Trophoblast cell (in vitro differentiated cells and primary cell): Measurements from ENCODE around the gene RNF208.

Experiments used
- DNase-seq, 2 donors: peaks; one replicate each; pipeline ENCODE4 v3.0.0-alpha.2; 2016
- H2AFZ ChIP-seq: 2 replicates; pipeline ENCODE4 v1.6.1; 2013; ENCODE audit warnings: low read length, moderate library complexity, mild to moderate bottlenecking; ENCODE audit not compliant: insufficient read depth, poor library complexity
- H2AK5ac ChIP-seq: 2 replicates; pipeline ENCODE4 v1.6.1; 2013; ENCODE audit warnings: mild to moderate bottlenecking, low read length
- H2BK120ac ChIP-seq: 2 replicates; pipeline ENCODE4 v1.6.1; 2013; ENCODE audit warnings: low read length, mild to moderate bottlenecking, moderate library complexity; ENCODE audit not compliant: insufficient read depth, poor library complexity
- H2BK12ac ChIP-seq: 2 replicates; pipeline ENCODE4 v1.6.1; 2013; ENCODE audit warnings: mild to moderate bottlenecking, low read length, moderate library complexity
- H2BK5ac ChIP-seq: 2 replicates; pipeline ENCODE4 v1.6.1; 2013; ENCODE audit warnings: low read length, low read depth, moderate library complexity, mild to moderate bottlenecking; ENCODE audit not compliant: poor library complexity
- H3K14ac ChIP-seq: 2 replicates; pipeline ENCODE4 v1.6.1; 2013; ENCODE audit warnings: mild to moderate bottlenecking, low read length
- H3K18ac ChIP-seq: 2 replicates; pipeline ENCODE4 v1.6.1; 2013; ENCODE audit warnings: mild to moderate bottlenecking, low read length
- H3K23ac ChIP-seq: 2 replicates; pipeline ENCODE4 v1.6.1; 2013; ENCODE audit warnings: low read length
- H3K27ac ChIP-seq: 2 replicates; pipeline ENCODE4 v1.5.1; 2013; ENCODE audit warnings: low read depth, mild to moderate bottlenecking, inconsistent platforms, low read length, moderate library complexity
- H3K27me3 ChIP-seq: 2 replicates; pipeline ENCODE4 v1.6.1; 2013; ENCODE audit warnings: inconsistent platforms, mild to moderate bottlenecking, low read length, moderate library complexity; ENCODE audit not compliant: insufficient read depth
- H3K36me3 ChIP-seq, 2 experiments: 1 replicate in 1 of 2; 2 replicates in 1 of 2; pipeline ENCODE4 v1.6.1; 2013; ENCODE audit warnings: low read length in 2 of 2, mild to moderate bottlenecking in 2 of 2, moderate library complexity in 1 of 2; ENCODE audit not compliant: insufficient read depth in 2 of 2, control insufficient read depth in 1 of 2
- H3K4ac ChIP-seq: 2 replicates; pipeline ENCODE4 v1.6.1; 2013; ENCODE audit warnings: low read depth, mild to moderate bottlenecking, low read length, moderate library complexity
- H3K4me1 ChIP-seq, 2 experiments: 1 replicate in 1 of 2; 2 replicates in 1 of 2; pipeline ENCODE4 v1.6.1; 2013; ENCODE audit warnings: low read length in 2 of 2, mild to moderate bottlenecking in 2 of 2, moderate library complexity in 1 of 2; ENCODE audit not compliant: insufficient read depth in 2 of 2, control insufficient read depth in 1 of 2
- H3K4me2 ChIP-seq: 2 replicates; pipeline ENCODE4 v1.6.1; 2013; ENCODE audit warnings: inconsistent platforms, mild to moderate bottlenecking, low read length, moderate library complexity
- H3K4me3 ChIP-seq: 2 replicates; pipeline ENCODE4 v1.5.1; 2013; ENCODE audit warnings: mild to moderate bottlenecking, low read depth, low read length, inconsistent platforms
- H3K79me1 ChIP-seq: one replicate; pipeline ENCODE4 v1.6.1; 2013; ENCODE audit warnings: low read length
- H3K79me2 ChIP-seq: 2 replicates; pipeline ENCODE4 v1.6.1; 2013; ENCODE audit warnings: low read length, mild to moderate bottlenecking; ENCODE audit not compliant: control insufficient read depth, insufficient read depth, poor library complexity
- H3K9ac ChIP-seq: 2 replicates; pipeline ENCODE4 v1.6.1; 2013; ENCODE audit warnings: mild to moderate bottlenecking, low read length
- H3K9me3 ChIP-seq: 2 replicates; pipeline ENCODE4 v1.6.1; 2013; ENCODE audit warnings: low read depth, mild to moderate bottlenecking, control low read depth, inconsistent platforms, low read length; ENCODE audit not compliant: insufficient read depth
- H4K12ac ChIP-seq: 2 replicates; pipeline ENCODE4 v1.6.1; 2013; ENCODE audit warnings: low read depth, mild to moderate bottlenecking, low read length, moderate library complexity
- H4K8ac ChIP-seq: 2 replicates; pipeline ENCODE4 v1.6.1; 2013; ENCODE audit warnings: low read depth, mild to moderate bottlenecking, low read length, moderate library complexity
- H4K91ac ChIP-seq: one replicate; pipeline ENCODE4 v1.6.1; 2013; ENCODE audit warnings: low read depth, mild to moderate bottlenecking, low read length, moderate library complexity
- WGBS: extraction: QIAGEN DNeasy Blood & Tissue Kit; methylation state at CpG from one replicate; pipeline ENCODE4 v1.1.7; 2013; ENCODE audit warnings: missing lambda C conversion rate; ENCODE audit not compliant: insufficient read length, insufficient coverage; ENCODE audit errors: extremely low coverage; 5-methylcytosine and 5-hydroxymethylcytosine counted together

The RNF208 gene

GRCh38 chr9:137188490-137189296, 33.3 kb downstream of the RNF208 start, which contains the start of the genes ANAPC2 and SSNA1:
Gene ANAPC2, minus strand, starts transcription at chr9:137188560. Its CDS starts 28 bp downstream, at chr9:137188532.
Gene SSNA1, plus strand, starts transcription at chr9:137188676. Its CDS starts 51 bp downstream, at chr9:137188727.
- H3K36me3 ChIP-seq, result peaks cover 59 to 63% of the 10 kb centered on the region in 2 experiments

GRCh38 chr9:137188086-137188489, 34.0 kb downstream of the RNF208 start:
- Histone ChIP-seq H3K14ac (peak overlapping the region; percentile 75), H3K27ac (peak overlapping the region; percentile 25), H4K8ac (peak overlapping the region; percentile 97), H3K79me1 (peaks cover 5% of the 10 kb centered on the region), H3K79me2 (peaks cover 8% of the 10 kb centered on the region), H3K9ac (peak overlapping the region; percentile 94), H3K4ac (peak overlapping the region; percentile 77), H3K4me1 (peaks cover 17 to 18% of the 10 kb centered on the region in 2 experiments), H4K91ac (peak overlapping the region; percentile 72), H3K18ac (peak overlapping the region; percentile 78), H2BK12ac (no peak overlapping the region), H2AFZ (peak overlapping the region; percentile 77), H4K12ac (peak overlapping the region; percentile 71), H3K36me3 (peaks cover 65 to 69% of the 10 kb centered on the region in 2 experiments), H3K9me3 (peaks cover 2% of the 10 kb centered on the region), H2BK120ac (peak overlapping the region; percentile 29), H3K27me3 (no peaks in the 10 kb centered on the region), H3K4me2 (peak overlapping the region; percentile 90), H3K23ac (no peak overlapping the region), H2BK5ac (no peak overlapping the region), H2AK5ac (peak overlapping the region; percentile 75), H3K4me3 (peak overlapping the region; percentile 93)
- no peak for DNase-seq
- WGBS, result no CpG with 5 or more reads among the region's 31 CpGs

More at GRCh38 chr9:137188490-137189296, 33.3 kb downstream of the RNF208 start, which contains the start of the genes ANAPC2 and SSNA1:
- peak within 1 kb of the TSS; percentile 78 for H3K18ac ChIP-seq
- peak within 1 kb of the TSS; percentile 90 for H3K4me2 ChIP-seq
- H4K91ac ChIP-seq, result peak within 1 kb of the TSS; percentile 89
- H3K9me3 ChIP-seq, result peaks cover 2% of the 10 kb centered on the region
- peaks cover 5% of the 10 kb centered on the region for H3K79me1 ChIP-seq
- peaks cover 17 to 18% of the 10 kb centered on the region in 2 experiments for H3K4me1 ChIP-seq
- peak within 1 kb of the TSS; percentile 77 for H3K4ac ChIP-seq
- peak; percentile 88 to 99 for DNase-seq
- H3K27me3 ChIP-seq, result no peaks in the 10 kb centered on the region
- no CpG with 5 or more reads among the region's 98 CpGs for WGBS
- peak within 1 kb of the TSS; percentile 93 for H3K4me3 ChIP-seq
- peak within 1 kb of the TSS; percentile 33 for H2BK120ac ChIP-seq
- H3K14ac ChIP-seq, result peak within 1 kb of the TSS; percentile 75
- peak within 1 kb of the TSS; percentile 97 for H4K8ac ChIP-seq
- H2AFZ ChIP-seq, result peak within 1 kb of the TSS; percentile 77
- peak within 1 kb of the TSS; percentile 94 for H3K9ac ChIP-seq
- no peak within 1 kb of the TSS for H3K23ac ChIP-seq
- peak within 1 kb of the TSS; percentile 75 for H2AK5ac ChIP-seq
- H3K27ac ChIP-seq, result peak within 1 kb of the TSS; percentile 90
- H3K79me2 ChIP-seq, result peaks cover 8% of the 10 kb centered on the region
- no peak within 1 kb of the TSS for H2BK12ac ChIP-seq
- H2BK5ac ChIP-seq, result peak within 1 kb of the TSS; percentile 73
- H4K12ac ChIP-seq, result peak within 1 kb of the TSS; percentile 76

GRCh38 chr9:137187386-137187785, 34.7 kb downstream of the RNF208 start:
- WGBS, result no CpG with 5 or more reads among the region's 15 CpGs

GRCh38 chr9:137186385-137186784, 35.7 kb downstream of the RNF208 start:
- H3K79me1 ChIP-seq, result peaks cover 5% of the 10 kb centered on the region
- no peaks in the 10 kb centered on the region for H3K27me3 ChIP-seq
- H3K14ac ChIP-seq, result no peak overlapping the region
- H3K36me3 ChIP-seq, result peaks cover 69 to 72% of the 10 kb centered on the region in 2 experiments
- H3K23ac ChIP-seq, result no peak overlapping the region
- no peak overlapping the region for H2AFZ ChIP-seq
- H4K91ac ChIP-seq, result no peak overlapping the region
- peaks cover 17 to 18% of the 10 kb centered on the region in 2 experiments for H3K4me1 ChIP-seq
- no peak overlapping the region for H2AK5ac ChIP-seq
- no peak overlapping the region for H3K4ac ChIP-seq
- WGBS, result no CpG with 5 or more reads among the region's 6 CpGs
- H3K27ac ChIP-seq, result no peak overlapping the region
- no peak overlapping the region for H3K4me3 ChIP-seq
- no peak overlapping the region for H3K18ac ChIP-seq
- H4K12ac ChIP-seq, result no peak overlapping the region
- H3K9ac ChIP-seq, result no peak overlapping the region
- H4K8ac ChIP-seq, result no peak overlapping the region
- no peak overlapping the region for H2BK120ac ChIP-seq
- peaks cover 2% of the 10 kb centered on the region for H3K9me3 ChIP-seq
- H2BK5ac ChIP-seq, result no peak overlapping the region
- no peak for DNase-seq
- peaks cover 8% of the 10 kb centered on the region for H3K79me2 ChIP-seq
- H2BK12ac ChIP-seq, result no peak overlapping the region
- H3K4me2 ChIP-seq, result no peak overlapping the region

More at GRCh38 chr9:137187386-137187785, 34.7 kb downstream of the RNF208 start:
- DNase-seq, result no peak
- Histone ChIP-seq H2BK5ac (no peak overlapping the region), H3K4me3 (peak overlapping the region; percentile 93), H3K4me1 (peaks cover 17 to 18% of the 10 kb centered on the region in 2 experiments), H3K9me3 (peaks cover 2% of the 10 kb centered on the region), H2BK120ac (no peak overlapping the region), H2BK12ac (no peak overlapping the region), H3K79me2 (peaks cover 8% of the 10 kb centered on the region), H3K27ac (no peak overlapping the region), H3K4me2 (peak overlapping the region; percentile 90), H3K14ac (no peak overlapping the region), H3K18ac (peak overlapping the region; percentile 78), H4K12ac (peak overlapping the region; percentile 71), H3K36me3 (peaks cover 71 to 72% of the 10 kb centered on the region in 2 experiments), H4K91ac (no peak overlapping the region), H3K27me3 (no peaks in the 10 kb centered on the region), H3K79me1 (peaks cover 5% of the 10 kb centered on the region), H4K8ac (peak overlapping the region; percentile 97), H3K9ac (no peak overlapping the region), H3K23ac (no peak overlapping the region), H2AK5ac (no peak overlapping the region), H2AFZ (no peak overlapping the region), H3K4ac (peak overlapping the region; percentile 77)
